NCI-H1436 (cell line): ENCODE results near the gene C10orf95.
"Not testable (repeated sequence)": the region's sequence is repeated elsewhere in the genome, so short reads cannot be mapped to it uniquely, and the experiment has no call there.

Experiments
- DNase-seq: peaks from one replicate; lab custom pipeline; 2025; lab: John Stamatoyannopoulos, UW

C10orf95 gene

DNA sequence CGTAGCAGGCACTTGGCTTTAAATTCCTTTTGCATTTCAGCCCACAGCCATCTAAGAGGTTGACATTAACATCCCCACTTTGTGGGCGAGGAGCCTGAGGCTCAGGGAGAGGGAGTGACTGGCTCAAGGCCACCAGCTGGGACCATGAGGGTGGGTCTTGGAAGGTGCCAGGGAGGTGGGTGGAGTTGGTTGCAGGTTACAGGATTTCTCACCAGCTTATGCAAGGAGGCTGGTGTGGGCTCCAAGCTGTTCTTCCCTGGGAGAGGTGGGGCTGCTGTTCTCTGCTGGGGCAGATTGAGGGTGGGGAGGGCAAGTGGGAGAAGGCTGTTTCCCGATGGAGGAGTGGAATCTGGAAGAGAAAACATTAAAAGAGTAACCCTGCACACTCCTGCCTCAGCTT, 14.1 kb upstream of the C10orf95 start:
- no peak for DNase-seq

DNA sequence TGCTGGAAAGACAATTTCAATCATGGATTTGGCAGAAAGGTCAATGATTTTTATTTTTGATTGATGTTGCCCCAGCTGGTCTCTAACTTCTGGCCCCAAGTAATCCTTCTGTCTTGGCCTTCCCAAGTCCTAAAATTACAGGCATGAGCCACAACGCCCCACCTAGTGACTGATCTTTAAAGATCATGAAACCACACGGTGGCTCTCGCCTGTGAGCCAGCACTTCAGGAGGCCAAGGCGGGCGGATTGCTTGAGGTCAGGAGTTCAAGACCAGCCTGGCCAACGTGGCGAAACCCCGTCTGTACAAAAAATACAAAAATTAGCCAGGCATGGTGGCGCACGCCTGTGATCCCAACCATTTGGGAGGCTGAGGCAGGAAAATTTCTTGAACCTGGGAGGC, 12.6 kb upstream of the C10orf95 start:
- DNase-seq, result no peak

- no peak for DNase-seq
Measured at GRCh38 chr10:102462512-102463054, 11.2 kb upstream of the C10orf95 start.

DNA sequence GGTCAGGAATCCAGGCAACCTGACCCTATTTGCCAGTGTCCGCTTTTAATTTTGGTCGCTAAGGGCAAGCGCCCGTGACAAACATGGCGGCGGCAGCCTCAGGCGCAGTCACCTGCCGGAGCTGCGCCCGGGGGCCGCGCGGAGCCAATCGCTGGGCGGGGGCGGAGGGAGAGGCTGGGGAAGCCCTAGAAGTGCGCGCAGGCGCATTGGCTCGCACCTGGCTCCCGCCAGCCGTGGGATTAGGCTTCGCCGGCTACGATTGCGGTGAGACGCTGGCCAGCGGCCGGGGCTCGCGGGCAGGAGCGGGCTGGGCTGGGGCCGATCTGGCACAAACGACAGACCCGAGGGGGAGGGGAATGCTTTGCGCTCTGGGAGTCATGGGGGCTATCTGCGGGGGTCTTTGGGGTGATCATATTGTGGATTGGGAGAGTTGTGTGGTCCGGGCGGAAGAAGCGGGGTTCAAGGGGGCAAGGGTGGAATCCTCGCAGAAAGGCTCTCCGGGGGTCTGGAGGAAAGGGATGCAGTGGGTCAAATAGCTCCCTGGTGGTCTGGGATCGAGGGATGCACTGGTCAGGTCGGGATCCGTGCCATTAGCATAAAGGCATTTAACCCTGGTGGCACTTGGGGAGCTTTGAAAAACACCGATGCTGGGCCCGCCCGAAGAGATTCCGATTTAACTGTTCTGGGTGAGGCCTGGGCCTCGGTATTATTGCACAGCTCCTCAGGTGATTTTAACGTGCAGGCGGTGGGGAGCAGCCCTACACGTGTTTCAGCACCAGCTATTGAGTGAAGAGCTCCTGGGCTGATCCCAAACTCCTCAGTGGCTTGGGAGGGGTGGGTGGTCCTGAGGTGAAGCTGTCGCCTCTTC, 10.1 kb upstream of the C10orf95 start:
- DNase-seq, result peak; percentile 94

- no peak for DNase-seq
Measured at GRCh38 chr10:102460836-102461186, 9.5 kb upstream of the C10orf95 start.

GRCh38 chr10:102458656-102459055, 7.3 kb upstream of the C10orf95 start:
- no peak for DNase-seq

DNA sequence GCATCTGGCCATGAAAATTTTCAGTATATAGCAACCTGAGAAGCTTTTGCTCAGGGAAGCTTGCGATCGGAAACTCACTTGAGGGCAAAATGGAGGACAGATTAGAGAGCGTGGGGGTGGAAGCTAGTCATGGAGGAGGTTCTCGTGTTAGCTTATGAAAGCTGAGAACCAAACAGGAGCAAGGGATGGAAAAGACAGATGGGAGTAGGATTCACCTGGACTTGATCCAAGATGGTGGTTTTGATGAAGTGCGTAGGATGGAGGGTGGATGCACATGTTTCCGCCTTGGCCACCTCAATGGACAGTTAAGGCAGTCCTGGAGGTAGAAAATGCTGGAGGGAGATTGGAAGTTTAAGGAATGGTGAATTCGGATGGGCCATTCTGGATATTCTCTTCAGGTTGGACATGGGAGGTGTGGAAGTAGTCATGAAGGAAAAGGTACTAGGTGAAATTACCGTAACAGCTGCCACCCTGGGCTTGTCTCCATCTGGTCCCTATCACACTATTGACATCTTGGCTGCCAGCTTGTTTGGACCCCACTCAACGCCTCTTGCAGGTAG, 6.3 kb upstream of the C10orf95 start:
- no peak for DNase-seq

DNA sequence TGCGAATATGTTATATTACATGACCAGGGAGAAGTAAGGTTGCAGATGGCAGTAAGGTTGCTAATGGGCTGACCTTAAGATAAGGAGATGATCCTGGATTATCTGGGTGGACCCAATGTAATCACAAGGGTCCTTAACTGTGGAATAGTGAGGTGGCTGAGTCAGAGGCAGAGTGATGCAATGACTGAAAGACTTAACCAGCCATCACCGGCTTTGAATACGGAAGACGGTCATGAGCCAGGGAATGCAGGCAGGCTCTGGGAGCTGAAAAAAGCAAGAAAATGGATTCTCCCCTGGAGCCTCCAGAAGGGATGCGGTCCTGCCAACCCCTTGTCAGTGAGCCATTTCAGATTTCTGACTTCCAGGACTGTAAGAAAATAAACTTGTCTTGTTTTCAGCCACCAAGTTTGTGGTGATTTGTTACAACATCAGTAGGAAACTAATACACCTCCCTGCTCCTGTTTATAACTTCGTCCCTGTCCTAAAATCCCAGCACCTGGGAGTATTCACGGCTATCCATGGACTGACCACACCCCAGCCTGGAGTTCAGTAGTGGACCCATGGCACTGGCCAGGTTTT, 4.6 kb upstream of the C10orf95 start:
- no peak for DNase-seq

DNA sequence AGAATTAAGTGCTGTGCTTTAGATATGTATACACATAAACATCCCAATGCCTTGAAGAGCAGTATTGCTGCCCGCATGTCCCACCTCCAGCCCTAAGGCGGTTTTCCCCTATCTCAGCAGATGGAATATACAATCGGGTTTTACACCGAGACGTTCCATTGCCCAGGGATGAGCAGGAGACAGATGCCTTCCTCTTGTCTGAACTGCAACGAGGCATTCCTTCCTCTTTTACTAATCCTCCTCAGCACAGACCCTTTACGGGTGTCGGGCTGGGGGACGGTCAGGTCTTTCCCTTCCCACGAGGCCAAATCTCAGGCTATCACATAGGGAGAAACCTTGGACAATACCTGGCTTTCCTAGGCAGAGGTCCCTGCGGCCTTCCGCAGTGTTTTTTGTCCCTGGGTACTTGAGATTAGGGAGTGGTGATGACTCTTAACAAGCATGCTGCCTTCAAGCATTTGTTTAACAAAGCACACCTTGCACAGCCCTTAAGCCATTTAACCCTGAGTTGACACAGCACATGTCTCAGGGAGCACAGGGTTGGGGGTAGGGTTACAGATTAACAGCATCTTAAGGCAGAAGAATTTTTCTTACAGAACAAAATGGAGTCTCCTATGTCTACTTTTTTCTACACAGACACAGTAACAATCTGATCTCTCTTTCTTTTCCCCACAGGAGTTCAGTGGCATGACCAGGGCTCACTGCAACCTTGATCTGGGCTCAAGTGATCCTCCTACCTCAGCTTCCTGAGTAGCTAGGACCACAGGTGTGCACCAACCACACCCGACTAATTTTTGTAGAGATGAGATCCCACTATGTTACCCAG, 3.5 kb upstream of the C10orf95 start:
- not testable (repeated sequence) for DNase-seq

DNA sequence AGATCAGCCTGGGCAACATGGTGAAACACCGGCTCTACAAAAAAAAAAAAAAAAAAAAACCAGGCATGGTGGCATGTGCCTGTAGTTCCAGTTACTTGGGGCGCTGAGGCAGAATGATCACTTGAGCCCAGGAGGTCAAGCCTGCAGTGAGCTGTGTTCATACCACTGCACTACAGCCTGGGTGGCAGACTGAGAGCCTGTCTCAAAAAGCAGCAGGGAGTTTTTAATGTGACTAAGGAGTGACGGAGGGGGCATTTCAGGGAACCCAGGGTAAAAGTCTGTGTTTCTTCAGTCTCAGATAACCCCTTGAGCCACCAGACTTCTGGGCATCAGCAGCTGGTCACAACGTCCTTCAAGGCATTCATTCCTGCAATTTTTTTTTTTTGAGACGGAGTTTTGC, 2.2 kb upstream of the C10orf95 start:
- no peak for DNase-seq

- DNase-seq, result no peak
Measured at GRCh38 chr10:102452672-102453340, 1.5 kb upstream of the C10orf95 start.

- DNase-seq, result peak; percentile 73
Measured at GRCh38 chr10:102450374-102451104, 804 bp downstream of the C10orf95 start.

DNA sequence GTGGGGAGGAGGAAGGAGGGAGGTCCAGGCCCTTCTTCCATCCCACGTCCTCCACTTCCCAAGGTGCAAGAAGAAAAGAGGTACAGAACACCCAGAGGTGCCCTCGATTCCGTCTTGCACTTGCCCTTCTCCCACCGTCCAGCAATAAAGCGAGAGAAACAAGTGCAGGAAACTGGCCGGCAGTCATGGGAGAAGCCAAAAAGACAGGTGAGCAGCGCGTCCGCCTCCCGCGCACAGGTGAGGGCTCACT, 1.3 kb downstream of the C10orf95 start:
- no peak for DNase-seq

DNA sequence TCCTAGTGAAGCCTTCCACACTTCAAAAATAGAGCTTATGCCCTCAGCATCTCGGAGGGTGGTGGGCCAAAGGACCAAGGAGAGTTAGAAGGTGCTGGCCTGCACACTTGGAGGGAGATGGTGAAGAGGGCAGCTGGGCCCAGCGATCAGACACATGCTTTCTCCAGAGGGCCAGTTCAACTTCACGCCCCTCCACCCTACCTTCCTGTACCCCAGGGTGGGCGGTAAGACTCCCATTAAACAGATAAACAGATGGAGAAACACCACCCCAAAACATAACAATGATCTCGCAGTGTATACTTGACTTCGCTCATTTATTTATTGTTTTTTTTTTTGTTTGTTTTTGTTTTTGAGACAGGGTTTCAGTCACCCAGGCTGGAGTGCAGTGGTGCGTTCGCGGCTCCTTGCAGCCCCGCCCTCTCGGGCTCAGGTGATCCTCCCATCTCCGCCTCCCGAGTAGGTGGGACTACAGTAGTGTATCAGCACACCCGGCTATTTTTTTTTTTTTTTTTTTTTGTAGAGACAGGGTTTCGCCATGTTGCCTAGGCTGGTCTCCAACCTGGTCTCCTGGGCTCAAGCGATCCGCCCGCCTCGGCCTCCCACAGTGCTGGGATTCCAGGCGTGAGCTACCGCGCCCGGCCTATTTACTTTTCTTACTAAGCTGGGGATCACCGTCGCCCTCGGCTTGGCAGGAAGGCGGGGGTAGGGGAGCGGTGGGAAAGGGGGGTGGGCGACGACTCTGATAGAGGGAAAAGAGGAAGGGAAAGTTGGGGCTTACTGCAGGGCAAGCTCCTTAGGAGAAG, 1.8 kb downstream of the C10orf95 start:
- DNase-seq, result peak; percentile 76

DNA sequence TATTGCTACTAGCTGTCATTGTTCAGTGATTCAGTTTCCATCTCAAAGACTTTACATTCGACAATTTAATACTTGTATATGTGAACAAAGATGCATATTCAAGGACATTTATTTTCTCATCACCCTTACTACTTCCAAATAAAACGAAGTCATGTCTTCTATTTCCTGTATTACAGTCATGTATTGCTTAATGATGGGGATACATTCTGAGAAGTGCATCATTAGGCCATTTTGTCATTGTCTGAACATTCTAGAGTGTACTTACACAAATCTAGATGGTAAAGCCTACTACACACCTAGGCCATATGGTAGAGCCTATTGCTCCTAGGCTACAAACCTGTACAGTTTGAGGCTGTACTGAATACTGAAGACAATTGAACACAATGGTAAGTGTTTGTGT, 6.5 kb downstream of the C10orf95 start:
- DNase-seq, result no peak

DNA sequence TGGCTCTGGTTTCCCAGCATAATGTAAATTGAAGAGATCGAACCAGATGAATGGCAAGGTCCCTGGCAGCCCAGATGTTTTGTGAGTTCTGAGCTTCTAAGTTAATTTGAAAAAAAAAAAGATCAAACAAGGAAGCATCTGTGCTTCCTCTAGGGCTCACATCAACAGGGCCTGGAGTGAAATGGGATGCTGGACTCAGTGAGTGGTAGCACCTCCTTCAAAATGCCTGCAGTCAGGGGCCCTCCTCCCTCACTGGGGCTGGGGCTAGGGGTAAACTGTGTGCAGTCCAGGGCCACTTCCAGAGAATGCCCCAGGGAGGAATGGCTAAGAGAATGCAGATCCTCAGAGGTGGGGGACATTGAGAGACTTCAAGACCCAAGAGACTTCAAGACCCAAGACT, 13.0 kb downstream of the C10orf95 start:
- DNase-seq, result no peak

- DNase-seq, result no peak
Measured at GRCh38 chr10:102437515-102437914, 13.8 kb downstream of the C10orf95 start.

- no peak for DNase-seq
Measured at GRCh38 chr10:102436312-102436711, 15.0 kb downstream of the C10orf95 start.

GRCh38 chr10:102435529-102436233, 15.7 kb downstream of the C10orf95 start:
- DNase-seq, result no peak

DNA sequence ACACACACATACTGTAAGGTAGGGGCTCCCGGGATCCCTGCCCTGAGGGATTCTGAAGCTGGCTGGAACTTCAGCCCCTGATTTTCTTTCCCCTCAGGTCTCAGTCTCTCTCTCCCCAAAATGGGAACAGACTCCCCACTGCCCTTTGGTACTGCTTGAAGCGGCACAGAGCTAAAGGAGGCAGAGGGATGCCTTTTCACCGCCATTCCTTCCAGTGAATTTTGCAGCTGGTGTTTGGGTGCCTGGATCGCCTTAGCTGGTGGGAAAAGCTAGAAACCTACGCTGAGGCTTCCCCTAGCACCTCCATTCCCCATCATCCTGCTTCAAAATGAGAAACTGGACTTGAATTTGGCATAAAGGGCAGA, 16.2 kb downstream of the C10orf95 start:
- no peak for DNase-seq
